Ammon's horn (tissue), 1 donor: ENCODE data around the gene FAM177A1.
"Not testable (repeated sequence)": the region's sequence is repeated elsewhere in the genome, so short reads cannot be mapped to it uniquely, and the experiment has no call there.

Source experiments
- DNase-seq: peaks from one replicate; pipeline ENCODE4 v3.0.0-alpha.2; 2016; ENCODE audit warnings: low spot score

FAM177A1 gene

DNA sequence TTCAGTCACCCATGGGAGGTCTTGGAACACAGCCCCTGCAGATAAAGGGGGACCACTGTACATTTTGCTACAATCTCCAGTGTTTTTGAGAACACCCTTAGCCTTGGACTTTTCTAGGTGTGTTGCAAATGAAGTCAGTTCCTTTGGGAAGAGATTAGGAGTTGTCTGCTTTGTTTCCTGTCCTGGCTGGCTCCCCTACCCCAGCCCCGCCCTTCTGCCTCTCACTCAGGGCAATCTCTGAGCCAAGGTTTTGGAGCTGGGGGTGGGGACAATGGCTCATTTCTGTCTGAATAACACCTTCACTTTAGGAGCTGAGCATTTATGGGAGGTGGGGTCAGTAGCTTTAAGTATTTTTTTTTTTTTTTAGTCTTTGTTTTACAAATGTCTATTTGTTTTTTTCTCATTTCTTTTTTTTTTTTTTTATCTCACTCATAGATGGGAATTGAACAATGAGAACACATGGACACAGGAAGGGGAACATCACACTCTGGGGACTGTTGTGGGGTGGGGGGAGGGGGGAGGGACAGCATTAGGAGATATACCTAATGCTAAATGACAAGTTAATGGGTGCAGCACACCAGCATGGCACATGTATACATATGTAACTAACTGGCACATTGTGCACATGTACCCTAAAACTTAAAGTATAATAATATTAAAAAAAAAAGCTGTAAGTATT, 15.2 kb downstream of the FAM177A1 start:
- DNase-seq, result not testable (repeated sequence)

DNA sequence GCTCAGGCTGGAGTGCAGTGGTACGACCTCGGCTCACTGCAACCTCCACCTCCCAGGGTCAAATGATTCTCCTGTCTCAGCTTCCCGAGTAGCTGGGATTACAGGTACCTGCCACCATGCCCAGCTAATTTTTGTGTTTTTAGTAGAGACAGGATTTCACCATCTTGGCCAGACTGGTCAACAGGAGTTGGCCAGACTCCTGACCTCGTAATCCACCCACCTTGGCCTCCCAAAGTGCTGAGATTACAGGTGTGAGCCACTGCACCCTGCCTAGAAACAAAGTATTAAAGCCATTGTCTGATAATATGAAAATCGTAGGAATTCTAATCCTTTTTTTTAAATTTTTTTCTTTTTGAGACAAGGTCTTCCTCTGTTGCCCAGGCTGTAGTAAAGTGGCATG, 19.7 kb downstream of the FAM177A1 start:
- DNase-seq, result not testable (repeated sequence)

DNA sequence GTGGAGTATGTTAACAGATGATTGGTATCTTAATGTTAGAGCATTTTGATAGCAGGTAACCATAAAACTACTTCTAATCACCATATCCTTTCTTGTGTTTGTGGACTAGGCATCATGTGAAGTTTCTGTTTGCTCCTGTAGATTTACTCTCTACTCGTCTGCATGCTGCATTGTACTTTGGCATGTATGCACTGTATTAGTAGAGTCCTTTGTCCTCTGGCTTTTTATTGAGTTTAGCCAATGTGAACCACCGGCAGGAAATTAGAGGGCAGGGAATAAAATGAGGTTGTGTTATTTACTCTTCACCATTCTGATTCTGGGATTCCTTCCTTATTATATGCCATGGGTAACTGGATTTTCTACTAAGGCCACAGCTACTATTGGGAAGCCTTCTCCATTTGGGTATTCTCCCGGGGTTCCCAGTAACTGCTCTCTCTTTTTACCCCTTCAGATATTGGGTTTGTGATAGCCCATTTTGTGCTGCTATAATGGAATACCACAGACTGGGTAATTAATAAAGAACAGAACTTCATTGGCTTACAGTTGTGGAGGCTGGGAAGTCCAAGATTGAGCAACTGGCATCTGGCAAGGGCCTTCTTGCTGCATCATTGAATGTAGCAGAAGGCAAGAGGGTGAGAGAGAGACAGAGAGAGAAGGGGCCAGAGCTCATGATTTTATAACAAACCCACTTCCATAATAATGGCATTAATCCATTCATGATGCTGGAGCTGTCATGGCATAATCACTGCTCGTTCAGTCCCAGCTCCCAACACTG, 22.4 kb downstream of the FAM177A1 start:
- DNase-seq, result no peak

DNA sequence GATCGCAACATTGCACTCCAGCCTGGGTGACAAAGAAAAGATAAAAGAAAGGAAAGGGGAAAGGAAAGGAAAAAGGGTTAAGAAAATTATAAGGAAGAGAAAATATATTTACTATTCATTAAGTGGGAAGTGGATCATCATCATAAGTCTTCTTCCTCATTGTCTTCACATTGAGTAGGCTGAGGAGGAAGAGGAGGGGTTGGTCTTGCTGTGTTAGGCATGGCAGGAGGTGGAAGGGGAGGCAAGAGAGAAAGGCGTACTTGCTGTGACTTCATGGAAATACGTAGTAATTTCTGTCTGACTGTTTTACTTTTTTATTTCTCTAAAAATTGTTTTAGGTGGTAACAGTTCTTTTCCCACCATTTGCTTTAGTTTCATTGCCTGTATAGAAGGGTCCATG, 26.2 kb downstream of the FAM177A1 start:
- no peak for DNase-seq

DNA sequence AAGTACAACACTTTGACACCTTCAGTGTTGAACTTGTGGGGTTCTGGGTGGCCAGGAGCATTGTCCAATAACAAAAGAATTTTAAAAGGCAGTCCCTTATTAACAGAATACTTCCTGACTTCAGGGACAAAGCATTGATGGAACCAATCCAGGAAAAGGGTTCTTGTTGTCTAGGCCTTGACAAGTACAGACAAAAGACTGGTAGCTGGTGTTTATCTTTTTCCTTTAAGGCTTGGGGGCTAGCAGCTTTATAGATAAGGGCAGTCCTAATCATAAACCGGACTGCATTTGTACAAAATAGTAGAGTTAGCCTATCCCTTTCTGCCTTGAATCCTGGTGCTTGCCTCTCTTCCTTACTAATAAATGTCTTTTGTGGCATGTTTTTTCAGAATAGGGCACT, 27.4 kb downstream of the FAM177A1 start:
- DNase-seq, result no peak

DNA sequence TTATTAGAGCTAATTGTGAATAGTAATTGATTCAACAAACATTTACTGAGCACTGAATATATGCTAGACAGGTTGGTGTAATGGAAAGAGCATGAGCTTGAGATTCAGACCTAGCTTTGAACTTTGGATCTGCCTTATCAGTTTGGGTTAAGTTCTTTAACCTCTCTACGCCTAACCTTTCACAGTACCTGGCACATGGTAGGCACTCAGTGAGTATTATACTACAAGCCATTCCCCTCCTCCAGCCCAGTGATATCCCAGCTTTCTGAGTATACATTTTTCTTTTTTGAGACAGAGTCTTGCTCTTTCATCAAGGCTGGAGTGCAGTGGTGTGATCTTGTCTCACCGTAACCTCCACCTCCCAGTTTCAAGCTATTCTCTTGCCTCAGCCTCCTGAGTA, 32.0 kb downstream of the FAM177A1 start:
- no peak for DNase-seq

DNA sequence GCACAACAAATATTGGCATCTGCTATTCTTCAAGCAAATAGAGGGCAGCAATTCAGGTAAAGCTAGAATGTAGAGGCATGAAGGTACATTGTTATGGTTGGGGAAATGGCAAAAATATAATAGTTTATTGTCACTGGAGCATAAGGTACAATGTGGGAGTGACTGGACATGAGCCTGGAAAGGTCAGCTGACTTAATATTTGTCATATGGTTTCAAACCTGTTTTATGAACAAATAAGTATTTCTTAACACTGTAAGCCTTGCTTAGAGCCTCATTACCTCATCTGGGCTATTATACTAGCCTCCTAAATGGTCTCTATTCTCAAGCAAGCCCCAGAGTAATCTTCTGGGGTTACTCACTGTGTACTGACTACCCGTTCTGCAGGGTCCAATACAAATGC, 33.7 kb downstream of the FAM177A1 start:
- no peak for DNase-seq

DNA sequence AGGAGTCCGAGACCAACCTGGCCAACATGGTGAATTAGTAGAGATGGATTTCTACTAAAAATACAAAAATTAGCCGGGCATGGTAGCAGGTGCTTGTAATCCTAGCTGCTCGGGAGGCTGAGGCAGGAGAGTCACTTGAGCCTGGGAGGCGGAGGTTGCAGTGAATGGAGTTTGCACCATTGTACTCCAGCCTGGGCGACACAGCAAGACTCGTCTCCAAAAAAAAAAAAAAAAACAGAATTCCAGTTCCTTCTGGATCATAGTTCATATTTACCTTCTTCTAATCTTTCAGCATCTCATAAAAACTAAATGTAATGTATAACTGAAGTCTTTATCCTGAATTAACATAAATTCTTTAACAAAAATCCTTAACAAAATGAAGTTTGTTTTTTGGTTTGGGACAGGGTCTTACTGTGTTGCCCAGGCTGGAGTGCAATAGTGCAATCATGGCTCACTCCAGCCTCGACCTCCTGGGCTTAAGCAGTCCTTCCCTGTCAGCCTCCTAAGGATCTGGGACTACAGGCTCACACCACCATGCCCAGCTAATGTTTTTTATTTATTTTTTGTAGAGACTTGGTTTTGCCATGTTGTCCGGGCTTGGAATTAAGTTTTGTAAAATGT, 37.6 kb downstream of the FAM177A1 start:
- DNase-seq, result no peak

DNA sequence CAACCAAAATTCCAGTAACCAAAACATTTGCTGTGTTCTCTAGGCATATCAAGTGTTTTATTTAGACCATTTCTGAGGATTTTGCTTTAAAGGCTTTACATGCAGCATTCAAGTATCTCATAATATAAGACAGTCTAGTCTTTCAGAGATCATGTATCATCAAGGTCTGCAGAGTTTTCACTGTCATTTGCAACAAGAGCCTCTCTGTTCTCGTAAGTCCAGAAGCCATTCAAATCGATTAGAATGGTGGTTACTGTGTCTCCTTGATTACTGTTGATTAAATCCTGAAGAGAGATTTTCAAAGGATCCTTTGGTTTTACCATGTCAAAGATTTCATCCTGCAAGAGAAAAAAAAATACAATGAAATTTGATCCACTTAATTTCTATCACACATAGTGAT, 39.4 kb downstream of the FAM177A1 start:
- no peak for DNase-seq

DNA sequence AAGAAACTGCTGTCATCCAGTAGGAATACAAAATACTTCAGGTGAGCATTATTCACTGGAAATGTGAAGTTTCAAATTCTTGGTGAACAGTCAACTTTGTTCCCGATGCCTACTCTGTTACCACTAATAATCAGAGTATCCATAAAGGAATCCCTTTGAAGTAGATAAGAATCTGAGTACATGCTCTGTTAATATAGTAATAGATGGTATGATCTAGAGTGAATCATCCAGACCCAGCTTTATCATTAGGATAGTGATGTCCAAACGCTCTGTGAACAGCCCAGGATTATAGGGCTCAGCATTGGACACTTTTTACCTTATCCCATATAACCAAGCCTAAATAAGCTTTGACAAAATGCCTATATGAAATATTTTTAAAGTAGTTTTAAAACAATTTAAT, 42.4 kb downstream of the FAM177A1 start:
- DNase-seq, result no peak

DNA sequence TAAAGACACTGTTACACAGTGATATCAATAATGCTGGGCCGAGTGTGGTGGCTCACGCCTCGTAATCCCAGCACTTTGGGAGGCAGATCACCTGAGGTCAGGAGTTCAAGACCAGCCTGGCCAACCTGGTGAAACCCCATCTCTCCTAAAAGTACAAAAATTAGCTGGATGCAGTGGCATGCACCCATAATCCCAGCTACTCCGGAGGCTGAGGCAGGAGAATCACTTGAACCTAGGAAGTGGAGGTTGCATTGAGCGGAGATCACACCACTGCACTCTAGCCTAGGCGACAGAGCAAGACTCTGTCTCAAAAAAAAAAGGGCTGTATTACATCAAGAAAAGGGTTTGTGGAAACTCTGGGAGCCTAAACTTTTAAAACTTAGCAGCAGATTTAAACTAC, 48.6 kb downstream of the FAM177A1 start:
- not testable (repeated sequence) for DNase-seq

DNA sequence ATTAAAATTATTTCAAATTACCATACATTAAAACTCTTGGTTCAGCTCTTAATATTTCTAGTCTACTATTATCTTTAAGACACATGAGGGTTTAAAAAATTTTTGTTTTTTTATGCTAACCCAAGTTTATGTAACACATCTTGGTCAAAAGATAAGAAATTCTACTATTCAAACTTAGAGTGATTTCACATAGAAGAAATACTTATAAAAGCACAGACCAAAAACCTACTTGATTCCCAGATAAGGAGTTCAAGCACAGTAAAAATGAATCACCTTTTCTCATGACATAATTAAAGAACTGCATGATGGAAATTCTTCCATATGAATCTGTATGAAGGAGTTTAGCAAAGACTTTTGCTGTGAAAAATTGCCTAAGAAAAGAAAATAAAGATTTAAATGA, 61.8 kb downstream of the FAM177A1 start:
- DNase-seq, result no peak

DNA sequence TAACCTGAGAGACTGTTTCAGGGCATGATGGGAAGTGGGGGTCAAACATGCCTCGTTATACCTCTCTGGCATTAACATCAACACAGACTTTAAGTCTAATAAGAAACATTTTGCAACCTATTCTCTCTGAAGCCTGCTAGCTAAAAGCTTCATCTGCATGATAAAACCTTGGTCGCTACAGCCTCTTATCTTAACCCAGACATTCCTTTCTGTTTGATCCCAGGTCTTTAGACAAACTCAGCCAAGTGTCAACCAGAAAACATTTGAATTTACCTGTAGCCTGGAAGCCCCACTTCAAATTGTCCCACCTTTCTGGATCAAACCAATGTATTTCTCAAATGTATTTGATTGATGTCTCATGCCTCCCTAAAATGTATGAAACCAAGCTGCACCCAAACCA, 66.6 kb downstream of the FAM177A1 start:
- no peak for DNase-seq

DNA sequence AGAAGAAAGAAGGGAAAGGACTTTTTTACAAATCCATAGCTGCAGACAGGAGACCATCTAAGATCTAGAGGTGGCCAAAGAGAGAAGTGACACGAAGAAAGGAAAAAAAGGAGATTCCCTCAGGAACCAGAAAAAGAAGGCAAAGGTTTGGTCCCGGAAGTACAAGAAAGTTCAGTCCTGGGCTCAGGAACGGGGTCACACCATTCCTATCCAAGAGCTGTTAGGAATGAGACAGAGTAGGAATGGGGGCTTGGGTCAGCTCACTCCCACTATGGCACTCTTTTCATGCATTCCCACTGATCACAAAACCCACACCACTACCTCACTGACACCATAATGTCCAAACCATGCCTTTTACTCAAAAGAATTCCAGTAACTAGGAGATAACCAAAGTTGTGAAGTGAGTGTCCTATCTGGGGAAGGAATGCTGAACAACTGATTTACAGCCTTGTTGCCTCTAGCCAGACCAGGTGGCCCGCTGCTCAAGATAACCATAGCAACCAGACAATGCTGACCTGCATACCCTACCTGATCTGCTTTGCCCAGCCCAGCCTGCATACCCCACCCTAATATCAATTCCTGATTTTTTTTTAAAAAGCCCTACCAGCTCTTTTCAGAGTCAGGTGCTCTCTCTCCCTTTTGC, 67.4 kb downstream of the FAM177A1 start:
- DNase-seq, result no peak

DNA sequence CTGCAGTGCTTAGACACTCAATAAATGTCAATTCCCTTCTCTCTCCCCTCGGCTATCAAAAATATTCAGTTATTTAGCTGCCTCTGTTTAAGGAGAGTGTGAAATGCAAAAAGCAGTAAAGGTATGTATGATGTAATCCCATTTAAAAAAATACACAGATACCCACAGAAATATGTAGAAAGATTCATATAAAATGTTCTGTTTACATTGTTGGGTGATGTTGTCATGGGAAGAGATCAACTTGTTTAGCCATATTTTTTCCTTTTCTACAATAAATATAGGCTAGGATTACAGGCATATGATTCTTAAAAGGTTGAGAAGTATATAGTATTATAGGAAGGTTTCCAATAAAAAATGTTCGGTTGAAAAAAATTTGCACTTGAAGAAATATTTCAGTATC, 68.0 kb downstream of the FAM177A1 start:
- DNase-seq, result no peak

DNA sequence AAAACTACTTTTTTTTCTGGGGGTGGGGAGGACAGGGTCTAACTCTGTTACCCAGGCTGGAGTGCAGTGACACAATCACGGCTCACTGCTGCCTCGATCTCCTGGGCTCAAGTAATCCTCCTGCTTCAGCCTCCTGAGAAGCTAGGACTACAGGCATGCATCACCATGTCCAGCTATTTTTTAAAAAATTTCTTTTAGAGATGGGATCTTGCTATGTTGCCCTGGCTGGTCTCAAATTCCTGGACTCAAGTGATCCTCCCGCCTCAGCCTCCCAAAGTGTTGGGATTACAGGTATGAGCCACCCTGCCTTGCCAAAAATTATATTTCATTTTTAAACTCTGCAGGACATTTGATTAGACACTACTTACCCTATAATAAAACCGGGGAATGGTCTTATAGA, 70.2 kb downstream of the FAM177A1 start:
- no peak for DNase-seq

DNA sequence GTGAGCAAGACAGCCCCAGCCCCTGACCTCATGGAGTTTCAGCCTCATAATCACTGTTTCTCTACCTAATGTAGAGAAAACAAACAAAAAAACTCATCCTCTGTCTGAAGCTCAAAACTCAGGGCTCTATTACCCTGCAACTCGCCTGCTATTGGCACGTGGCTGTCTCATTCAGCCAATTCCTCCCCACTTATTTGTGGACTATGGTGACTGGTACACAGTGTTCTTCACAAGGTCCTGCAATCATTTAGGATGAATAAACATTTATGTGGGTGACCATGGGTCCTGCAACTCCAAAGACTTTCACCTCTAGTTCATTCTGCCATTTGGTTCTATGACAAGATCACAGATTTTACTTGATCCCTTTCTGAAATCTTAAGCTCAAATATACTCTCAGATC, 71.0 kb downstream of the FAM177A1 start:
- DNase-seq, result no peak

DNA sequence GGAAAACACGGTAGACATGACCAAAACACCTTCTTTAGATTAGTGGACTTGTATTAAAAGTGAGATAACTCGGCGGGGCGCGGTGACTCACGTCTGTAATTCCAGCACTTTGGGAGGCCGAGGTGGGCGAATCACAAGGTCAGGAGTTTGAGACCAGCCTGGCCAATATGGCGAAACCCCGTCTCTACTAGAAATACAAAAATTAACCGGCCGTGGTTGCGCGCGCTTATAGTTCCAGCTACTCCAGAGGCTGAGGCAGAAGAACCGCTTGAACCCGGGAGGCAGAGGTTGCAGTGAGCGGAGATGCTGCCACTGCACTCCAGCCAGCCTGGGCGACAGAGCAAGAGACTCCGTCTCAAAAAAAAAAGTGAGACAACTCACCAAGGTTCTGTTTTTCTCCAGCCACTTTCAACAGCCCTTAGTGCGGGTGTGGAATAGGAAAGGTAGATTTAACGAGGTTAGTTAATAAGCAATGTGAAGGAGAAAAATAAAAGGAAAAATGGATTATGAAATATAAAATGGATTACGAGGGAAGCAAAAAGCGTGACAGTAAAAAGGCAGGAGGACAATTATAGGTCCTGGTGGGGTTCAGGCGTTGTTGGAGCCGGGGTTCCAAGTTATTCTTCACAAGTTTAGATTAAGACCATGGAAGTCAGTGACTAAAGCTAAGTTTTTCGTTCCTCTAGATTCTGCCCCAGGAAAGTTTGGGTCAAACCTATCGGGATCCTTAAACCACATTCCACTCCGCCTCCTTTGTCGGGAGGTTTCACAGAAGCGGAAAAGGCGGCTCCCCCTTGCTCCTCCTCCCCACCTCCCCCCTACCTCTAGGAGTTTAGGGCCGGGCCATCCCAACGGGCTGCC, 75.2 kb downstream of the FAM177A1 start:
- no peak for DNase-seq

DNA sequence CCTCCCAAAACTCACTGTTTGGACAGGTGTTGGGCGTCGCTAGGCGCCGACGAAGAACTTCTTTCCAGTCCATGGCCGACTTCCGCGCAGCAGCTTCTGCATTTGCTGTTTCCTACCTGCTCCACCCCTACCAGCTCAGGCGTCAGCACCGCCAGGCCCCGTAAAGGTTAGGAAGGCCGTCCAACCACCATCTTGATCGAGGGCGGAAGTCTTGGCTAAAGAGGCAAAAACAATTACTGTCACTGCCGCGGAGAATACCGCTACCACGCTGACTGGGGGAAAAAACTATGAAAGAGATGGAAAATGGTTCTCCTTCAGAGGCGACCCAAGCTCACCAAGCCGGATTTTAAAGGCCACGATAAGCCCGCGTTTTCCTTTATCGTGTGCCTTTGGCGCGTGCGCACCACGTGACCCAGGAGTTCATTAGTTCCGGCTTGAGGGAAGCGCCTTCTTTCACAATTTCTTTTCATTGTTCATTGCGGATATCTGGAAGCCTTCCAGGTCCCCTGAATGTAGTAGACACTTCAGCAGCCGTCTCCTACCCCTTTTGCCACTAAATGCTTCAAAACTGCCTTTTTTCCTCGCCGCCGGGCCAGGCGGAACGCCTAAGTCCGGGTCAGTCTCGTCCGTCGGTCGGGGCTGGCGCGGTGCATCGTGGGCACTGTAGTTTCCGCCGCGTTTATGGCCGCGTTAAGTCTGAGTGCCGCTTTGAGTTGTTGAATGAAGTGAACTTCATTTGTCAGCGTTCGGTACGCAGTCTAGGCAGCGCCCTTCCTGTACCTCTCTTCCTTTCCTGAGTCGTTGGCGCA, 76.0 kb downstream of the FAM177A1 start, which contains the start of the genes PPP2R3C and PRORP:
TSS of gene PPP2R3C (minus strand) at position 104 of the 809 bp plus-strand sequence. CDS start at position 73, 31 bp downstream.
TSS of gene PRORP (plus strand) at position 666 of the 809 bp plus-strand sequence. CDS start 694 bp downstream, outside the sequence.
- DNase-seq, result peak; percentile 98

DNA sequence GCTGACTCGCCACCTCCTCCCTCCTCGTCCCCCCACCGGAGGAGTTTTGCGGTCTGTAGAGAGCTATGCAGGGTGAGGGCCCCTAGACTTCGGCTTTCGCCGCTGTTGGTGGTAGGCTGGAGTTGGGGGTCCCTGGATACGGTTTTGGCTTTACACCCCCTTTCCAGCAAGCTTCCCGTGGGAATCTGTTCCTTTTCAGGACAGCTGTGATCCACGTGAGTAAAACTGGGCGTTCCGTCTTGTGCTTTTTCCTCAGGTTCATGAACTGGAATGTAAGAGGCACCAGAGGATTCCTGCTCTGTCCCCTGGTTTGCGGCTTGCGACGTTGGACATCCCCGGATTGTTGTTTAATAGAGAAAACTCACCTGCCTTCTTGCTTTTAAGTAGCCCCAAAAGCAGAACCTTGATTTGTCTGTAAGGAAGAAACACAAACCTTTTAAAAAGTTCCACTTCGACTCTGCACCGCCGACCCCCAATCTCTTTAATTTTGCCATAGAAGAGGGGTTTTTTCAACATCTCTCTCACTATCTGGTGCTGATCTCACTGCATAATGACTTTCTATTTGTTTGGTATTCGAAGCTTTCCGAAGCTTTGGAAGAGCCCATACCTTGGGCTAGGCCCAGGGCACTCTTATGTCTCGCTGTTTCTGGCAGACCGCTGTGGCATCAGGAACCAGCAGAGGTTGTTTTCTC, 76.8 kb downstream of the FAM177A1 start:
- DNase-seq, result no peak
